ENCODE measurements around the gene RUSF1.
"Not testable (repeated sequence)": the region's sequence is repeated elsewhere in the genome, so short reads cannot be mapped to it uniquely, and the experiment has no call there.

RUSF1 gene

GRCh38 chr16:31507929-31508705, at the start of gene RUSF1:
Gene RUSF1, minus strand, starts transcription at chr16:31508391. Its CDS starts 18 bp downstream, at chr16:31508373.
- peak; percentile 95 for DNase-seq

DNA sequence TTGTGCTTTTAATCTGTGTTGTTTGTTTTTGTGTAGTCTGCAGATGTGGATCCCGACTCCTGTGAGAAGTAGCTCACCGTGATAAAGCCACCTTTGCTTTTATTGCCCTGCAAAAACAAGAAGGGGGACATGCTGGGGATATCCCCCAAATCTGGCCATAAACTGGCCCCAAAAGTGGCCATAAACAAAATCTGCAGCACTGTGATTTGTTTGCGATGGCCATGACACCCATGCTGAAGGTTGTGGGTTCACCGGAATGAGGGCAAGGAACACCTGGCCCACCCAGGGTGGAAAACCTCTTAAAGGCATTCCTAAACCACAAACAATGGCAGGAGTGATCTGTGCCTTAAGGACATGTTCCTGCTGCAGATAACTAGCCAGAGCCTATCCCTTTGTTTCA, 34.6 kb upstream of the RUSF1 start:
- DNase-seq, result no peak

GRCh38 chr16:31539762-31540161, 31.6 kb upstream of the RUSF1 start:
- not testable (repeated sequence) for DNase-seq

DNA sequence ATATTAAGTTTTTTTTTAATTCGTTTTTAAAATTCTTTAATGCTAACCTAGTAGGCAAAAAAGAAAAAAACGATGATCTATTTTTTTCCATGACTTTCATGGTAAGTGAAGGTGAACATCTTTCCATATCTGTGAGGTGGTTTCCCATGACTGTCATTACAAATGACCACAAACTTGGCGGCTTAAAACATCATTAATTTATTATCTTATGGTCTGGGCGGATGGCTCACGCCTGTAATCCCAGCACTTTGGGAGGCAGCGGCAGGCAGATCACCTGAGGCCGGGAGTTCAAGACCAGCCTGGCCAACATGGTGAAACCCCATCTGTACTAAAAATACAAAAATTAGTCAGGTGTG, 30.0 kb upstream of the RUSF1 start:
- not testable (repeated sequence) for DNase-seq

GRCh38 chr16:31537362-31538242, 29.4 kb upstream of the RUSF1 start:
- DNase-seq, result no peak

DNA sequence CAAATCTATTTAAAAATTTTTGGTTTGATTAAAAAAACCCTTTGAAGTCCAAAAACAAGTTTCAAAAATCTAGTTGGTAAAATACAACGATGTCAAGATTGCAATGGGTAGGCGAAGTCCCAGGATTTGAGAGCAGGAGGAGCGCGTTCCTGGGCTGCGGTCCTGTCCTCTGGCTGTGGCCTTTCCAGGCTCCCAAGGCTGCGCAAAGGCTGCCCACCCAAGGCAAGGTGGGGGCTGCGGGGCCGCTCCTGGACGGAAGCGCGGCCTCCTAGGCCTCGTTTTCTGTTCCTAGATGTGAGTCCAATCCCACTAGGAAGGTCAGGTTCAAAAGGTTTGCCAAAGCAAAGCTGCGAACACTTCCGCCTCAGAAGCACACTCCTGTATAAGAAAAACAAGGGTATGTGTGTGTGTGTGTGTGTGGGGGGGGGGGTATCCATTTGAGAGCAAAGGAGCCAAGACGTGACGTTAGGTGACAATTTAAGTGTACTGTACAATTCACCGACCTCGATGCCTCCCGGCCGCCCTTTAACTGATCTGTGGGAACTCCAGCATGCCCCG, 28.7 kb upstream of the RUSF1 start:
- DNase-seq, result no peak

GRCh38 chr16:31535737-31536136, 27.5 kb upstream of the RUSF1 start:
- DNase-seq, result peak; percentile 85

- no peak for DNase-seq
Observed at GRCh38 chr16:31532896-31533295, 24.7 kb upstream of the RUSF1 start.

GRCh38 chr16:31532120-31532519, 23.9 kb upstream of the RUSF1 start:
- no peak for DNase-seq

DNA sequence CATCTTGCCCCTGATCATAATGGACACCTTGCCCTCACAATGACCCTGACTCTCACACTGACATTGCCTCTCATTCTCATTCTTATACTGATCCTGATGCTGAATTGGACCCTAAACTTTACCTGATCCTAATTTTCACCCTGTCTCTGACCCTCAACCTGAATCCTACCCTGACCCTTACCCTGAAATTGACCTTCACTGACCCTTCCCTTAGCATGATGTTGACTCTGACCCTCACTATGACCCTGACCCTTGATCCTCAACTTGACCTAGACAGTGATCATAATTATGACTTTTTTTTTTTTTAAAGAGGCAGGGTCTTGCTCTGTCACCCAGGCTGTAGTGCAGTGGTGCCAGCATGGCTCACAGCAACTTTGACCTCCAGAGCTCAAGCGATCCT, 22.9 kb upstream of the RUSF1 start:
- DNase-seq, result no peak

GRCh38 chr16:31530405-31530804, 22.2 kb upstream of the RUSF1 start:
- no peak for DNase-seq

- DNase-seq, result no peak
Observed at GRCh38 chr16:31529937-31530312, 21.7 kb upstream of the RUSF1 start.

DNA sequence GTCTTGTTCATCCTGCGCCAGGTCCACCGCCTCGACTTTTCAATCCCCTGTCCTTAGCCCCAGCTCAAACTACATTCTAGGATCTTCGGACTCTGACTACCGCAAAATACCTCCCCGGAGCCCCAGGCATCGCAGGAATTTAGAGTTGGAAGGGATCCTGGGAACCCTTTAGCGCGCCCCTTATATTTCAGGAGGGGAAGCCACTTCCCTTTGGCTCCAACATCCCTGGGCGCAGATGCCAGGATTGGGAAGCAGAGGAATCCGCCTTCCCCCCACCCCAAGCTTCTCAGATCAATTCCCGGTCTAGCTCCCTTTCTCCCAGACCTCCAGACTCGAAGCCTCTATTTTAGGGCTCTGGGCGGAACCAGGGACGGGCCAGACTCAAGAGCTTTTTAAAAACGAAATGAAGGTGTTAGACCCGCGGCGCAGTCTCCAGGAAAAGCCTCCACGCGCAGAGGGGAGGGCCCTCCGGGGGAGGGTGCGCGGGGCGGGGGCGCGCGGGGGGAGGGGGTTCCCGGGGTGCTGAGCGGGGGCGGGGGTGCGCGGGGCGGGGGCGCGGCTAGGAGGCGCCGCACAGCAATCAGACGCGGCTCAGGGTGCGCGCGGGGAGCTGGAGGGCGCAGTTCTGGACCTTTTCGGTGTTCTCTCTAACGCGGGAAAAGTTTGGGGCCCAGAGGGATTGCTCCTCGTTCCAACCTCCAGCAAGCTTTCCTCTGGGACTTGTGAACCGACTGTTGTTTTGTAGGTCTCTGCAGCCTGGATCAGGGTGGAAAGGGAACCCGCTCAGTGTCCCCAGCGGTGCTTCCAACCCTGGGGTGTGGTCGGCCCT, 21.1 kb upstream of the RUSF1 start:
- no peak for DNase-seq

DNA sequence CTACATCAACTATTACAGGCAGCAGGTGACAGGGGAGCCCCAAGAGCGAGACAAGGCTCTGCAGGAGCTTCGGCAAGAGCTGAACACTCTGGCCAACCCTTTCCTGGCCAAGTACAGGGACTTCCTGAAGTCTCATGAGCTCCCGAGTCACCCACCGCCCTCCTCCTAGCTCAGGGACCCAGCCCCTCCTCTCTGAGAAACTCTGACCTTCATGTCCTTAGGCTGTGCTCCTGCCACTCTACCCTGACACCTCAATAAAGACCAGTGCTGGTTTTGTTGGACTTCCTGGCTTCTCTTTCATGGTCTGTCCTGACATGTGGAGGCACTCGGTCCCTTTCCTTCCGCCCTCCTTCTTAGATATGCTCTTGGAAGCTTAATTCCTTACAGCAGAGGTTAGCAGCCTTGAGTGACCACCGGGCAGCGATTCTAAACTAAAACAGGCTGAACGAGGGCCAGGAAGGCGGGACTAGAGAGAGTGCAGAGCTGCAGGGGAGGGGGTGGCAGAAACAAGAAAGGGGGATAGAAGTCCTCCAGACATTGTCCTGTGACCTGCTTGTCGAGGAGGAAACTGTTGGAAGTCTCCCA, 20.4 kb upstream of the RUSF1 start:
- DNase-seq, result no peak

DNA sequence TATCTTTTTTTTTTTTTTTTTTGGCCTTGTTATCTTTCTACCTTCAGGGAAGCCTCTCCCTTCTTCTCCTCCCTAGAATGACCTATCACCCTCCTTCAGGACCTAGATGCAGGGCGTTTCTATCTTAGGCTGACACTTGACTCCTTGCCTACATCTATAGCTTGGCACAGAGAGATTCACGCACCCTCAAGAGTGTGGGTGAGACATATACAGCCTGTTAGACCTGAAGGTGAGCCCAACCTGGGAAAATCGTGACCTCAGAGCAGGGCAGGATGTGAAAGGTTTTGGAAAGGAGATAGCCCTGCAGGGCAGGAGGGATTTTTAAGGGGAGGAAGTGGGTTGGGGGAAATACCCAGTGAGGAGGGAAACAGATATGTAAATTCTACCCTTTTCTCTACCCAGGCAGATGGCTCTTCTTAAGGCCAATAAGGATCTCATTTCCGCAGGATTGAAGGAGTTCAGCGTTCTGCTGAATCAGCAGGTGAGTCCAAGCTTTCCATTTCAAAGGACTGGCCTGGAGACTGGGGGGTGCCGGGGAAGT, 19.6 kb upstream of the RUSF1 start, which contains the start of gene AHSP:
TSS of gene AHSP (plus strand) at position 167 of the 541 bp plus-strand sequence. CDS start at position 407, 240 bp downstream.
- DNase-seq, result peak; percentile 57

GRCh38 chr16:31525113-31525512, 16.9 kb upstream of the RUSF1 start:
- no peak for DNase-seq

- DNase-seq, result not testable (repeated sequence)
Observed at GRCh38 chr16:31523768-31524167, 15.6 kb upstream of the RUSF1 start.

- no peak for DNase-seq
Observed at GRCh38 chr16:31522071-31522470, 13.9 kb upstream of the RUSF1 start.

GRCh38 chr16:31521368-31521767, 13.2 kb upstream of the RUSF1 start:
- no peak for DNase-seq

- no peak for DNase-seq
Observed at GRCh38 chr16:31519759-31520431, 11.7 kb upstream of the RUSF1 start.

GRCh38 chr16:31517800-31518402, 9.7 kb upstream of the RUSF1 start:
- DNase-seq, result no peak
